VCaP (cell line): ENCODE data around the gene ERN2.
A peak's percentile ranks its signal among the peaks of the same experiment; 100 is the strongest.
"Not testable (repeated sequence)": the region's sequence is repeated elsewhere in the genome, so short reads cannot be mapped to it uniquely, and the experiment has no call there.

ENCODE experiments used
- H3K27ac ChIP-seq: fragments of 450-650 bp; 2 replicates; pipeline ENCODE4 v1.5.1; 2017
- CTCF ChIP-seq: fragments of 450-650 bp; conservative IDR thresholded peaks from 2 replicates; pipeline ENCODE4 v1.5.1; 2017; ENCODE audit warnings: mild to moderate bottlenecking, moderate library complexity

The ERN2 gene

GRCh38 chr16:23729503-23730424, 16.7 kb upstream of the ERN2 start:
- TF ChIP-seq CTCF, result no peak
- H3K27ac ChIP-seq, result no peak overlapping the region

GRCh38 chr16:23728112-23728477, 15.1 kb upstream of the ERN2 start:
- no peak overlapping the region for H3K27ac ChIP-seq
- peak; percentile 23; the same call in 1 of the 2 replicates for TF ChIP-seq CTCF

GRCh38 chr16:23726710-23727109, 13.7 kb upstream of the ERN2 start:
- TF ChIP-seq CTCF, result no peak
- H3K27ac ChIP-seq, result no peak overlapping the region

GRCh38 chr16:23724785-23725131, 11.7 kb upstream of the ERN2 start:
- H3K27ac ChIP-seq, result no peak overlapping the region
- TF ChIP-seq CTCF, result no peak

GRCh38 chr16:23724096-23724784, 11.2 kb upstream of the ERN2 start:
- no peak overlapping the region for H3K27ac ChIP-seq
- no peak for TF ChIP-seq CTCF

- H3K27ac ChIP-seq, result not testable (repeated sequence)
Measured at GRCh38 chr16:23722613-23723240, 9.7 kb upstream of the ERN2 start.

- no peak overlapping the region for H3K27ac ChIP-seq
- TF ChIP-seq CTCF, result no peak
Measured at GRCh38 chr16:23716484-23716883, 3.5 kb upstream of the ERN2 start.

GRCh38 chr16:23711785-23712184, 1.2 kb downstream of the ERN2 start:
- no peak for TF ChIP-seq CTCF
- H3K27ac ChIP-seq, result no peak overlapping the region
